NCI-H446 treated with DMSO at 0.1 percent for 48 hours (cell line): ENCODE results near the gene AKAP13.

Experiments
- DNase-seq: peaks from one replicate; lab custom pipeline; 2025; lab: John Stamatoyannopoulos, UW

AKAP13 gene

GRCh38 chr15:85756411-85757072, 376.1 kb downstream of the AKAP13 start:
- no peak for DNase-seq

GRCh38 chr15:85757073-85757938, 376.9 kb downstream of the AKAP13 start:
- no peak for DNase-seq

GRCh38 chr15:85757939-85758654, 377.7 kb downstream of the AKAP13 start:
- DNase-seq, result no peak

- DNase-seq, result no peak
Observed at GRCh38 chr15:85758655-85758978, 378.2 kb downstream of the AKAP13 start.

GRCh38 chr15:85759376-85759775, 379.0 kb downstream of the AKAP13 start:
- no peak for DNase-seq

GRCh38 chr15:85760049-85760448, 379.6 kb downstream of the AKAP13 start:
- no peak for DNase-seq

GRCh38 chr15:85760531-85761371, 380.3 kb downstream of the AKAP13 start:
- DNase-seq, result no peak

- no peak for DNase-seq
Observed at GRCh38 chr15:85761635-85762034, 381.2 kb downstream of the AKAP13 start.

GRCh38 chr15:85762039-85762755, 381.8 kb downstream of the AKAP13 start:
- no peak for DNase-seq

- no peak for DNase-seq
Observed at GRCh38 chr15:85762756-85763127, 382.3 kb downstream of the AKAP13 start.

- DNase-seq, result no peak
Observed at GRCh38 chr15:85763157-85763556, 382.8 kb downstream of the AKAP13 start.

GRCh38 chr15:85763673-85764633, 383.6 kb downstream of the AKAP13 start:
- no peak for DNase-seq

- DNase-seq, result no peak
Observed at GRCh38 chr15:85764649-85765277, 384.4 kb downstream of the AKAP13 start.

GRCh38 chr15:85766001-85766831, 385.8 kb downstream of the AKAP13 start:
- no peak for DNase-seq

- no peak for DNase-seq
Observed at GRCh38 chr15:85767785-85768529, 387.6 kb downstream of the AKAP13 start.

GRCh38 chr15:85768595-85769168, 388.3 kb downstream of the AKAP13 start:
- no peak for DNase-seq

GRCh38 chr15:85769182-85769900, 388.9 kb downstream of the AKAP13 start:
- no peak for DNase-seq
